Fibroblast of lung (primary cell): ENCODE measurements around the gene CDH5. TPM values are rescaled to one million over a fixed set of nuclear protein-coding genes. Genes with fewer than 3 reads are reported as not detected.

ENCODE experiments used
- DNase-seq, 2 donors: peaks; one replicate each; pipeline versions ENCODE4 v3.0.0 to v3.0.0-alpha.2; 2010; ENCODE audit warnings: low read depth in 2 of 2
- H2AFZ ChIP-seq: 2 replicates; pipeline ENCODE4 v1.5.1; 2012; ENCODE audit warnings: low read length, control low read depth, inconsistent platforms
- H3K27ac ChIP-seq: 2 replicates; pipeline ENCODE4 v1.5.1; 2011; ENCODE audit warnings: low read length, control low read depth; ENCODE audit not compliant: insufficient read depth
- H3K27me3 ChIP-seq: 2 replicates; pipeline ENCODE4 v1.5.1; 2011; ENCODE audit warnings: mild to moderate bottlenecking, low read length; ENCODE audit not compliant: control insufficient read depth, insufficient read depth
- H3K36me3 ChIP-seq: 2 replicates; pipeline ENCODE4 v1.5.1; 2011; ENCODE audit warnings: low read length; ENCODE audit not compliant: control insufficient read depth, insufficient read depth
- H3K4me1 ChIP-seq: 2 replicates; pipeline ENCODE4 v1.5.1; 2011; ENCODE audit warnings: low read length; ENCODE audit not compliant: control insufficient read depth, insufficient read depth; ENCODE audit errors: extremely low read depth
- H3K4me2 ChIP-seq: 2 replicates; pipeline ENCODE4 v1.5.1; 2011; ENCODE audit warnings: low read length, control low read depth; ENCODE audit not compliant: insufficient read depth; ENCODE audit errors: extremely low read depth
- H3K4me3 ChIP-seq, 4 experiments: fragments of 200-600 bp in 1 of 4; sonication (generic) in 1 of 4; replicated peaks in 1 of 4; 2 replicates each; pipeline ENCODE4 v1.5.1; 2011 to 2016; ENCODE audit warnings: low read length in 4 of 4, low read depth in 3 of 4, mild to moderate bottlenecking in 3 of 4, control low read depth in 2 of 4, inconsistent platforms in 1 of 4, mixed read lengths in 1 of 4; ENCODE audit not compliant: insufficient read depth in 1 of 4; ENCODE audit errors: control extremely low read depth in 1 of 4
- H3K79me2 ChIP-seq: 2 replicates; pipeline ENCODE4 v1.5.1; 2012; ENCODE audit warnings: mild to moderate bottlenecking, low read length, inconsistent platforms; ENCODE audit not compliant: control insufficient read depth, insufficient read depth
- H3K9ac ChIP-seq: 2 replicates; pipeline ENCODE4 v1.5.1; 2011; ENCODE audit warnings: mild to moderate bottlenecking, low read length, control low read depth; ENCODE audit not compliant: insufficient read depth
- H3K9me3 ChIP-seq: 2 replicates; pipeline ENCODE4 v1.5.1; 2012; ENCODE audit warnings: low read depth, low read length; ENCODE audit not compliant: control insufficient read depth, insufficient read depth
- H4K20me1 ChIP-seq: 2 replicates; pipeline ENCODE4 v1.5.1; 2011; ENCODE audit warnings: low read length; ENCODE audit not compliant: control insufficient read depth, insufficient read depth; ENCODE audit errors: extremely low read depth
- EZH2 ChIP-seq: IDR thresholded peaks from 2 replicates; pipeline ENCODE4 v1.5.1; 2012; ENCODE audit warnings: low read length, control low read depth, mild to moderate bottlenecking; ENCODE audit errors: missing control alignments
- polyA plus RNA-seq, 2 donors: library from polyadenylated mRNA; depleted of rRNA in 1 of 2; stranded (reverse) in 1 of 2; unstranded in 1 of 2; fragments of >200 nt; gene quantifications; 2 replicates each; pipeline ENCODE4 v1.2.1, GENCODE V29; 2011 to 2012; ENCODE audit warnings: missing spikeins in 1 of 2
- total RNA-seq: library from RNA; depleted of rRNA; stranded (reverse); fragments of >200 nt; gene quantifications from 2 replicates; pipeline ENCODE4 v1.2.1, GENCODE V29; 2014
- TF ChIP-seq, protein P1 (sequence below), 2 donors: IDR thresholded peaks in 1 of 2; conservative IDR thresholded peaks in 1 of 2; 1 replicate in 1 of 2; 2 replicates in 1 of 2; pipeline ENCODE4 v1.5.1; 2011 to 2012; ENCODE audit warnings: low read length in 2 of 2, control low read depth in 1 of 2, inconsistent platforms in 1 of 2, low read depth in 1 of 2, mild to moderate bottlenecking in 1 of 2

The CDH5 gene
- total and polyA plus RNA-seq, 2 donors (not counting 1 experiment from before 2014, with no cell fraction given): 0.02 TPM; not detected in 1

DNA sequence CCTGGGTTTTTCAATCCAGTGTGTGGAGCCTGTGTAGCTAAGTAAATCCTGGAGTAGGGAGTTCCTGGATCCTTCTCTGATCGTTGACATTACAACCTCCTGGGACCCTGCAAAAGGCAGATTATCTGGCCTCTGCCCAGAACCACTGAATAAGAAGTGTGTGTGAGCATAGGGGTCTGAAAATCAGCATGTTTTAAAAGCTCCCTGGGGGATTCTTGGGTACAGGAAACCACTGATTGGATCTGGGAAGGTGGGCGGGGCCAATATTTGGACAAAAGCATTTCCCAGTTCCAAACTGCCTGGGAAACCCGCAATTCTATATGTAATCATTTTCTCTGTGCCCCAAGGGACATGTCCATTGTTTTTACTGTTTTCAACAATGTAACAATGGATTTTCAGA lies 33.4 kb downstream of the CDH5 start:
- H3K27me3 ChIP-seq: peaks cover 5% of the 10 kb centered on the region
- no peaks in the 10 kb centered on the region for H3K9me3 ChIP-seq
- H4K20me1 ChIP-seq: no peaks in the 10 kb centered on the region
- no peaks in the 10 kb centered on the region for H3K4me1 ChIP-seq
- no peak overlapping the region for H3K4me2 ChIP-seq
- H3K9ac ChIP-seq: no peak overlapping the region
- no peak overlapping the region for H2AFZ ChIP-seq
- TF ChIP-seq, protein P1, sequence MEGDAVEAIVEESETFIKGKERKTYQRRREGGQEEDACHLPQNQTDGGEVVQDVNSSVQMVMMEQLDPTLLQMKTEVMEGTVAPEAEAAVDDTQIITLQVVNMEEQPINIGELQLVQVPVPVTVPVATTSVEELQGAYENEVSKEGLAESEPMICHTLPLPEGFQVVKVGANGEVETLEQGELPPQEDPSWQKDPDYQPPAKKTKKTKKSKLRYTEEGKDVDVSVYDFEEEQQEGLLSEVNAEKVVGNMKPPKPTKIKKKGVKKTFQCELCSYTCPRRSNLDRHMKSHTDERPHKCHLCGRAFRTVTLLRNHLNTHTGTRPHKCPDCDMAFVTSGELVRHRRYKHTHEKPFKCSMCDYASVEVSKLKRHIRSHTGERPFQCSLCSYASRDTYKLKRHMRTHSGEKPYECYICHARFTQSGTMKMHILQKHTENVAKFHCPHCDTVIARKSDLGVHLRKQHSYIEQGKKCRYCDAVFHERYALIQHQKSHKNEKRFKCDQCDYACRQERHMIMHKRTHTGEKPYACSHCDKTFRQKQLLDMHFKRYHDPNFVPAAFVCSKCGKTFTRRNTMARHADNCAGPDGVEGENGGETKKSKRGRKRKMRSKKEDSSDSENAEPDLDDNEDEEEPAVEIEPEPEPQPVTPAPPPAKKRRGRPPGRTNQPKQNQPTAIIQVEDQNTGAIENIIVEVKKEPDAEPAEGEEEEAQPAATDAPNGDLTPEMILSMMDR (conservative IDR thresholded peaks at IDR 0.05 in 1 of 2, IDR thresholded peaks at IDR 0.05 in 1 of 2; ENCODE audit: low read depth in 1 of 2, low read length in 2 of 2): no peak
- TF ChIP-seq EZH2: no peak
- no peaks in the 10 kb centered on the region for H3K79me2 ChIP-seq
- no peaks in the 10 kb centered on the region for H3K36me3 ChIP-seq
- no peak overlapping the region for H3K4me3 ChIP-seq
- no peak for DNase-seq
- no peak overlapping the region for H3K27ac ChIP-seq

DNA sequence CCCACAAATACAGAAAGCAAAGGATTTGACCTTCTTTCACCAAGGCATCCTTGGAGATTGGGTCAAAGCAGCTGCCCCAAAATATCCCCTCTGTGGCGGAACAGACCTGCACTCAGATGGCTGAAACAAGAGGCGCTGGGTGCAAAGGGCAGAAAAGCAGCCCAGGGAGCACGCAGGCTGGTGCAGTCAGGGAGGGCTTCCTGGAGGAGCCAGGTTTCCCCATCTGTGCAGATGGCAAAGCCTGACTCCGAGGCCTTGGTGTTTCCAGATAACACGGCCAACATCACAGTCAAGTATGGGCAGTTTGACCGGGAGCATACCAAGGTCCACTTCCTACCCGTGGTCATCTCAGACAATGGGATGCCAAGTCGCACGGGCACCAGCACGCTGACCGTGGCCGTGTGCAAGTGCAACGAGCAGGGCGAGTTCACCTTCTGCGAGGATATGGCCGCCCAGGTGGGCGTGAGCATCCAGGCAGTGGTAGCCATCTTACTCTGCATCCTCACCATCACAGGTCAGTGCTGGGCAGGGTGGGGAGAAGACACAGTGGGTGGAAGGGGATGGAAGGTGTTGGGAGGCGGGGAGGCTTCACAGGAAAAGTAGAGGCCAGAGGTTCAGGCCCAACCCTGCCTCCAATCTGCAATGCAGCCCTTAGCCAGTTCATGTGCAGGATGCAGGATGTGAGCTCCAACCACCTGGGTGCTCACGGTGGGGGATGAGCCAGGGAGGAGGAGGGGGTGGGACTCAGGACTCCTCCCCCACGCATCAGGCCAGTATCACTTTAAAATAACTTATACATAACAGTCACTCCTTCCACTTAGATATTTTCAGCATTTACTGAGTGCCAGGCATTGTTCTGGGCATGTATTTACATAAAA lies 34.3 kb downstream of the CDH5 start:
- no peak for TF ChIP-seq EZH2
- TF ChIP-seq, protein P1 (conservative IDR thresholded peaks at IDR 0.05 in 1 of 2, IDR thresholded peaks at IDR 0.05 in 1 of 2; ENCODE audit: low read depth in 1 of 2, low read length in 2 of 2): no peak
- Histone ChIP-seq H3K4me3 (no peak overlapping the region), H3K36me3 (no peaks in the 10 kb centered on the region), H2AFZ (no peak overlapping the region), H3K4me2 (no peak overlapping the region), H4K20me1 (no peaks in the 10 kb centered on the region), H3K4me1 (no peaks in the 10 kb centered on the region), H3K9me3 (no peaks in the 10 kb centered on the region), H3K27me3 (peaks cover 5% of the 10 kb centered on the region), H3K79me2 (no peaks in the 10 kb centered on the region), H3K9ac (no peak overlapping the region), H3K27ac (no peak overlapping the region)
- DNase-seq: no peak

DNA sequence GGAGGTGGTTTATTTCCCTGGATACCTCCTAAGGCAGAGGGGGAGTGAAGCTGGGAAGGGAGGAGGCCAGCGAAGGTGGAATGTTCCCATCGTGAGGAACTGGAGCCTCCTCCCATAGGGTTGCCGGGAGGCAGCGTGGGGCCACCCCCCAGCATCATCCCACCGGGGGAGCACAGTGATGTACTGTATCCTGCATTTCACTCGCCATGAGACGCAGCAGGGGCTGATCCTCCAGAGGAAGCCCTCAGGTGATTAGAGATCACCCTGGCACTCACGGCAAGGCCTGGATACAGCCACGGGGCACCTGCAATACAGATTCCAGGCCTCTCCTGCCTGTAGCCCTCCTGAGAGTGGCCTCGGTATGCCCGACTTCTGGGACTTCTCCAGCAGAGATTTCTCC lies 35.1 kb downstream of the CDH5 start:
- peaks cover 9% of the 10 kb centered on the region for H3K27me3 ChIP-seq
- no peaks in the 10 kb centered on the region for H4K20me1 ChIP-seq
- H3K9me3 ChIP-seq: no peaks in the 10 kb centered on the region
- H2AFZ ChIP-seq: no peak overlapping the region
- no peak overlapping the region for H3K4me2 ChIP-seq
- no peak overlapping the region for H3K4me3 ChIP-seq
- H3K36me3 ChIP-seq: no peaks in the 10 kb centered on the region
- no peak overlapping the region for H3K9ac ChIP-seq
- DNase-seq: no peak
- TF ChIP-seq, protein P1 (conservative IDR thresholded peaks at IDR 0.05 in 1 of 2, IDR thresholded peaks at IDR 0.05 in 1 of 2; ENCODE audit: low read depth in 1 of 2, low read length in 2 of 2): no peak
- no peak for TF ChIP-seq EZH2
- no peak overlapping the region for H3K27ac ChIP-seq
- peaks cover under 1% of the 10 kb centered on the region for H3K4me1 ChIP-seq
- no peaks in the 10 kb centered on the region for H3K79me2 ChIP-seq
